AG10803 (cell line): Measurements from ENCODE around the gene UBL4A.

Experiments used
- DNase-seq: peaks from one replicate; pipeline ENCODE4 v3.0.0; 2010; ENCODE audit warnings: low read depth
- H3K4me3 ChIP-seq: 2 replicates; pipeline ENCODE4 v1.5.1; 2011; ENCODE audit warnings: mild to moderate bottlenecking, low read length, control low read depth
- TF ChIP-seq, protein P1 (sequence below): conservative IDR thresholded peaks from 2 replicates; pipeline ENCODE4 v1.5.1; 2011; ENCODE audit warnings: mild to moderate bottlenecking, low read length, control low read depth, inconsistent platforms

The UBL4A gene

GRCh38 chrX:154468217-154468616 lies 18.2 kb downstream of the UBL4A start:
- TF ChIP-seq, protein P1, sequence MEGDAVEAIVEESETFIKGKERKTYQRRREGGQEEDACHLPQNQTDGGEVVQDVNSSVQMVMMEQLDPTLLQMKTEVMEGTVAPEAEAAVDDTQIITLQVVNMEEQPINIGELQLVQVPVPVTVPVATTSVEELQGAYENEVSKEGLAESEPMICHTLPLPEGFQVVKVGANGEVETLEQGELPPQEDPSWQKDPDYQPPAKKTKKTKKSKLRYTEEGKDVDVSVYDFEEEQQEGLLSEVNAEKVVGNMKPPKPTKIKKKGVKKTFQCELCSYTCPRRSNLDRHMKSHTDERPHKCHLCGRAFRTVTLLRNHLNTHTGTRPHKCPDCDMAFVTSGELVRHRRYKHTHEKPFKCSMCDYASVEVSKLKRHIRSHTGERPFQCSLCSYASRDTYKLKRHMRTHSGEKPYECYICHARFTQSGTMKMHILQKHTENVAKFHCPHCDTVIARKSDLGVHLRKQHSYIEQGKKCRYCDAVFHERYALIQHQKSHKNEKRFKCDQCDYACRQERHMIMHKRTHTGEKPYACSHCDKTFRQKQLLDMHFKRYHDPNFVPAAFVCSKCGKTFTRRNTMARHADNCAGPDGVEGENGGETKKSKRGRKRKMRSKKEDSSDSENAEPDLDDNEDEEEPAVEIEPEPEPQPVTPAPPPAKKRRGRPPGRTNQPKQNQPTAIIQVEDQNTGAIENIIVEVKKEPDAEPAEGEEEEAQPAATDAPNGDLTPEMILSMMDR: no peak

DNA sequence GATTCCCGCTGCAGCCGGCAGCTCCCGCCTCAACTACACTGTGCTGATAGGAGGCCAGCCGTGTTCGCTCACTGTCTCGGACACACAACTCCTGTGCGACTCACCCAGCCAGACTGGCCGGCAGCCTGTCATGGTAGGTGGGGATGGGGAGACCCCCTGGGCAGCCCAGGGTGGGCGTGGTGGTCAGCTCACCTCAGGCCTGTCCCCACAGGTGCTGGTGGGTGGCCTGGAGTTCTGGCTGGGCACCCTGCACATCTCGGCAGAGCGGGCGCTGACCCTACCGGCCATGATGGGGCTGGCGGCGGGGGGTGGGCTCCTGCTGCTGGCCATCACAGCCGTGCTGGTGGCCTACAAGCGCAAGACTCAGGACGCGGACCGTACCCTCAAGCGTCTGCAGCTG lies 18.9 kb downstream of the UBL4A start:
- DNase-seq: no peak
- TF ChIP-seq, protein P1: no peak
- no peak overlapping the region for H3K4me3 ChIP-seq

More at GRCh38 chrX:154468217-154468616, 18.2 kb downstream of the UBL4A start:
- H3K4me3 ChIP-seq: no peak overlapping the region
- no peak for DNase-seq

DNA sequence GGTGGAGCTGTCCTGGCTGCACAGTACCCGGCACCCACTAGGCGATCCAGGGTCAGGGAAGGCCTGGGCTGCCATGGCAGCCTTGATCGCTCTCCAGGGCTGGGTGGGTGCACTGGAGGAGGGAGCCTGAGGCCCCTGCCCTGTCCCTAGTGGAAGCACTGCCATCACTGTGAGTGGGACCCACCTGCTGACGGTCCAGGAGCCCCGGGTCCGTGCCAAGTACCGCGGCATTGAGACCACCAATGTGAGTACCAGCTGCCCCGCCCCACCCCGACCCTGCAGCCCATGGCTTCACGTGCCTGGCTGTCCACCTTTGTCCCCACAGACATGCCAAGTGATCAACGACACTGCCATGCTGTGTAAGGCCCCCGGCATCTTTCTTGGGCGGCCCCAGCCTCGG lies 19.5 kb downstream of the UBL4A start:
- no peak for DNase-seq
- H3K4me3 ChIP-seq: no peak overlapping the region
- TF ChIP-seq, protein P1: no peak

- no peak for DNase-seq
- no peak overlapping the region for H3K4me3 ChIP-seq
- TF ChIP-seq, protein P1: no peak
Measured at GRCh38 chrX:154466036-154466435, 20.4 kb downstream of the UBL4A start.

DNA sequence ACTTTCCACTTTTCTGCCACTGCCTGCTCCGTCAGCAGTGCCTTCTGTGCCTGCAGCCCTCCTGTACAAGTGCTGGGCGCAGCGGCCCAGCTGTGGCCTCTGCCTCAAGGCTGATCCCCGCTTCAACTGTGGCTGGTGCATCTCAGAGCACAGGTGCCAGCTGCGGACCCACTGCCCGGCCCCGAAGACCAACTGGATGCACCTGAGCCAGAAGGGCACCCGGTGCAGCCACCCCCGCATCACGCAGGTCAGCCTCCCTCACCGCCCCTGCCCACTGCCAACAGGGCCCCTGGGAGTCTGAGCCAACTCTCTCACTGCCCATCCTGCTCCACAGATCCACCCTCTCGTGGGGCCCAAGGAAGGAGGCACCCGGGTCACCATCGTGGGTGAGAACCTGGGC lies 20.8 kb downstream of the UBL4A start:
- TF ChIP-seq, protein P1: no peak
- no peak overlapping the region for H3K4me3 ChIP-seq
- no peak for DNase-seq

- DNase-seq: no peak
- H3K4me3 ChIP-seq: no peak overlapping the region
- TF ChIP-seq, protein P1: no peak
Measured at GRCh38 chrX:154464806-154465365, 21.5 kb downstream of the UBL4A start.

DNA sequence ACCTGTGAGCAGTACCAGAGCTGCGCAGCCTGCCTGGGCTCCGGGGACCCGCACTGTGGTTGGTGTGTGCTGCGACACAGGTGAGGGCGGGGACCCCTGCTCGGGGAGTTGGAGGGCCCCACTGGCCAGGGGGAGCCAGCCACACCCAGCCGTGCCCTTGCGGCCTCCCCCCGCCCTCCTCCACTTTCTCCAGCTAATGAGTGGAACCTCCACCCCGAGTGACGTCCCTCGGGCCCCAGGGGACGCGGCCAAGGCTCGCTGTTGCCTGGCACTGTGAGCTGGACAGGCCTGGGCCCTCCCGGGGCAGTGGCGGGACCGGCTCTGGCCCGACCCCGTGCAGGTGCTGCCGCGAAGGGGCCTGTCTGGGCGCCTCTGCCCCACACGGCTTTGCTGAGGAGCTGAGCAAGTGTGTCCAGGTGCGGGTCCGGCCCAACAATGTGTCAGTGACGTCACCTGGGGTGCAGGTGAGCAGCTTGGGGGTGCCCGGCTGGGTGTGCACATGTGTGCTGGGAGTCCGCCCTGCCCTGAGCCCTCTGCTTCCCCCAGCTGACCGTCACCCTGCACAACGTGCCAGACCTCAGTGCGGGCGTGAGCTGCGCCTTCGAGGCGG lies 22.7 kb downstream of the UBL4A start:
- DNase-seq: no peak
- TF ChIP-seq, protein P1: no peak
- H3K4me3 ChIP-seq: no peak overlapping the region
